Measurements from ENCODE around the gene SEMG2. TPM values are rescaled to one million over a fixed set of nuclear protein-coding genes. Genes with fewer than 3 reads are reported as not detected.

Gene SEMG2
- total RNA-seq, 6 experiments from 2014 or later: not detected

DNA sequence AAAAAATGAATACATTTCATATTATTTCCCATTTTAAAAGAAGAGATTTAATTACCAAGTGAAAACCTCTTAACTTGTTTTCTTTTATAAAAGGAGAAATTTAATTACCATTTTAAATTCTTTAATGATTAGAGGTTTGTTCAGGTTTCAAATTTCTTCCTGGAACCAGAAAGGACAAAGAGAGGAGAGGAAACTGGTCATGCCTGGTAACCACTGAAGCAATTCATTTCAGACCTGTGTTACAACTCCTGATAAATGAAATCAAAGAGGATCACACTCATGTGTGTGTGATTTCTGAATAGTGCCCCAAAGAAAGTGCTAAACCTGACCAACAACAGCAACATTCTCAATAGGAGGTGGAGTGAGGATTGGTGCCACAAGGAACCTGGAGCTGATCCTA, 45.8 kb downstream of the SEMG2 start:
- Mint-ChIP-seq H3K36me3 (ENCODE audit: low read depth) (no peaks in the 10 kb centered on the region), H3K4me3 (no peak overlapping the region), H3K27ac (no peak overlapping the region), H3K9me3 (no peaks in the 10 kb centered on the region), H3K27me3 (ENCODE audit: insufficient read depth) (peaks cover 24% of the 10 kb centered on the region), H3K4me1 (ENCODE audit: low read depth) (no peaks in the 10 kb centered on the region)
- TF ChIP-seq CTCF (IDR thresholded peaks at IDR 0.05): no peak
- DNase-seq: no peak

DNA sequence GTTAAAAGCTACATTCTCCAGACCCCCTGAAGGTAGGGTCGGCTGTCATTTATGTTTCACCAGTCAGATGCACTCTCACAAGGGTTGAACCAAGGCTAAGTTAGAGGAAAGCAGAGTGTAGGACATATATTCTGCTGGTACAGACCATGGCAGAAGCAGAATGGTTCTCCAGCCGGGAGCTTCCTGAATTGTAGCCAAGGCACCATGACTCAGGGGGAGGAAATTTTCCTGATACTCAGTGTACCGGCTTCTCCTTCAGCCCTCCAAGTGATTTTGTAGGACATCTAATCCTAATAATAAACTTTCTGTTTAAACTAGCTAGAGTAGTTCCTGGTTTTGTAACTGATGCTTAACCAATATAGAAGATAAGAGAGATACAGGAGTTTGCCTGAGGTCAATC, 47.4 kb downstream of the SEMG2 start:
- peak; percentile 10 for DNase-seq
- Mint-ChIP-seq H3K27ac (no peak overlapping the region), H3K4me1 (ENCODE audit: low read depth) (no peaks in the 10 kb centered on the region), H3K27me3 (ENCODE audit: insufficient read depth) (peaks cover 24% of the 10 kb centered on the region), H3K36me3 (ENCODE audit: low read depth) (no peaks in the 10 kb centered on the region), H3K4me3 (no peak overlapping the region), H3K9me3 (no peaks in the 10 kb centered on the region)
- no peak for TF ChIP-seq CTCF (IDR thresholded peaks at IDR 0.05)

DNA sequence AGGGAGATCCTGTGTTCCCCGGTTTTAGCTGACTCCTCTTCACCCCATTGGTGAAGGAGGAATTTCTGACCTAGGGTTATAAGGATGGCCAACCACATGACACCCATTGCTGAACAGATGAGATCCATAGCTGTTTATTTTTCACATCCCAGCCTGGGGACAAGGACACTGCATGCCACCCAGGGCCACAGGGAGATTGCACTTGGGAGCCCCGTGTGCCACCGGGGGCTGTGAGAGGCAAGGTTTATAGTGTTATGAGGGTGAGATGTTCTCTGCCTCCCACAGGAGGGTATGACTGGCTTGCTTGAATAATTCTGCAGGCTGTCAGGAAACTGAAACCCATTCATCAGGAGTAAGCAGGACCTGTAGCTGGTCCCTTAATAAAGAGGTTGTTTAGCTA, 47.9 kb downstream of the SEMG2 start:
- H3K27ac Mint-ChIP-seq: no peak overlapping the region
- no peak overlapping the region for H3K4me3 Mint-ChIP-seq
- no peaks in the 10 kb centered on the region for H3K4me1 Mint-ChIP-seq (ENCODE audit: low read depth)
- no peak for DNase-seq
- no peaks in the 10 kb centered on the region for H3K9me3 Mint-ChIP-seq
- no peaks in the 10 kb centered on the region for H3K36me3 Mint-ChIP-seq (ENCODE audit: low read depth)
- peaks cover 26% of the 10 kb centered on the region for H3K27me3 Mint-ChIP-seq (ENCODE audit: insufficient read depth)
- no peak for TF ChIP-seq CTCF (IDR thresholded peaks at IDR 0.05)

DNA sequence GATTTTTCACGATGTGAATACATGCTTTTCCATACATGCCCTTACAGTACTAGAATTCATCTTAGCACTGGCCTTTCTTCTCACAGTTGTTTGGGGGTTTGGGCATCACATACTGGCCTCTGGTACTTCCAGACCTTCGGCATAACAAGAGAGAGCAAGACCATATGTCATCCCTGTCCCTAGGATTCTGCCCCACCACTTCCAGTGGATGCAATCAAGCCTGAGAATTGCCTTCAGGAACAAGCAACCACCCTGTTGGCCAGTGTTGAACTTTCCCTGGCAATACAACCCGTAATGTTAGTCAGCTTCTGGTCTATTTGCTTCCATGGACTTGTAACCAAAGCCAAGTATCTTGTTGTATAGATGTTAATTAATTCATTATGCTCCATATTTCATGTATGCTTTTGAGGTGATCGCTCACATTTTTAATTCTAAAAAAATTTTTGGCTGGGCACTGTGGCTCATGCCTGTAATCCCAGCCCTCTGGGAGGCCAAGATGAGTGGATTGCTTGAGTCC, 48.6 kb downstream of the SEMG2 start:
- H3K4me3 Mint-ChIP-seq: no peak overlapping the region
- no peaks in the 10 kb centered on the region for H3K4me1 Mint-ChIP-seq (ENCODE audit: low read depth)
- H3K27me3 Mint-ChIP-seq (ENCODE audit: insufficient read depth): peaks cover 26% of the 10 kb centered on the region
- TF ChIP-seq CTCF (IDR thresholded peaks at IDR 0.05): no peak
- no peak overlapping the region for H3K27ac Mint-ChIP-seq
- H3K36me3 Mint-ChIP-seq (ENCODE audit: low read depth): no peaks in the 10 kb centered on the region
- H3K9me3 Mint-ChIP-seq: no peaks in the 10 kb centered on the region
- DNase-seq: no peak

Other genes starting within 250 kb of the SEMG2 start
- under 1 TPM; 0.46 to 0.95 (median 0.73) TPM for gene KCNS1, start 120.2 kb upstream of the SEMG2 start, total RNA-seq (2021; fragmentation: NEBNext Ultra II Directional; extraction: Animal tissue kit (Norgen Biotek cat#: 25700))
- not detected for gene WFDC5, start 106.2 kb upstream of the SEMG2 start, total RNA-seq (2021; fragmentation: NEBNext Ultra II Directional; extraction: Animal tissue kit (Norgen Biotek cat#: 25700))
- not detected for gene WFDC12, start 96.9 kb upstream of the SEMG2 start, total RNA-seq (2021; fragmentation: NEBNext Ultra II Directional; extraction: Animal tissue kit (Norgen Biotek cat#: 25700))
- not detected for gene PI3, start 46.5 kb upstream of the SEMG2 start, total RNA-seq (2021; fragmentation: NEBNext Ultra II Directional; extraction: Animal tissue kit (Norgen Biotek cat#: 25700))
- gene SEMG1, start 14.3 kb upstream of the SEMG2 start, total RNA-seq (2021; fragmentation: NEBNext Ultra II Directional; extraction: Animal tissue kit (Norgen Biotek cat#: 25700)): not detected
- gene SLPI, start 33.2 kb downstream of the SEMG2 start, total RNA-seq (2021; fragmentation: NEBNext Ultra II Directional; extraction: Animal tissue kit (Norgen Biotek cat#: 25700)): under 1 TPM in 2 of 6 experiments, not detected in 4; 0.33 to 0.66 TPM
- gene RBPJL, start 85.5 kb downstream of the SEMG2 start, total RNA-seq (2021; fragmentation: NEBNext Ultra II Directional; extraction: Animal tissue kit (Norgen Biotek cat#: 25700)): not detected
- gene MATN4, start 86.9 kb downstream of the SEMG2 start, total RNA-seq (2021; fragmentation: NEBNext Ultra II Directional; extraction: Animal tissue kit (Norgen Biotek cat#: 25700)): not detected
- 100 to 1,000 TPM; 122 to 146 (median 135) TPM for gene SDC4, start 127.1 kb downstream of the SEMG2 start, total RNA-seq (2021; fragmentation: NEBNext Ultra II Directional; extraction: Animal tissue kit (Norgen Biotek cat#: 25700))
- gene SYS1, start 141.8 kb downstream of the SEMG2 start, total RNA-seq (2021; fragmentation: NEBNext Ultra II Directional; extraction: Animal tissue kit (Norgen Biotek cat#: 25700)): 10 to 100 TPM; 22.9 to 34.1 (median 27.6) TPM
- not detected for gene TP53TG5, start 157.0 kb downstream of the SEMG2 start, total RNA-seq (2021; fragmentation: NEBNext Ultra II Directional; extraction: Animal tissue kit (Norgen Biotek cat#: 25700))
- gene DBNDD2, start 186.9 kb downstream of the SEMG2 start, total RNA-seq (2021; fragmentation: NEBNext Ultra II Directional; extraction: Animal tissue kit (Norgen Biotek cat#: 25700)): 10 to 100 TPM; 15.2 to 19.5 (median 19.0) TPM
- 10 to 100 TPM; 76.7 to 94.0 (median 81.8) TPM for gene PIGT, start 194.8 kb downstream of the SEMG2 start, total RNA-seq (2021; fragmentation: NEBNext Ultra II Directional; extraction: Animal tissue kit (Norgen Biotek cat#: 25700))
- under 1 TPM in 1 of 6 experiments, not detected in 5; 0.97 TPM for gene WFDC2, start 248.4 kb downstream of the SEMG2 start, total RNA-seq (2021; fragmentation: NEBNext Ultra II Directional; extraction: Animal tissue kit (Norgen Biotek cat#: 25700))